SK-N-SH (cell line): ENCODE results near the gene MTUS2. TPM values are rescaled to one million over a fixed set of nuclear protein-coding genes. Genes with fewer than 3 reads are reported as not detected.

ENCODE experiments used
- CTCF ChIA-PET: fragments of 300-600, 350-600 bp; formaldehyde crosslinking; extraction: SDS; loops from one replicate; lab custom pipeline; 2021; lab: Yijun Ruan, JAX
- POLR2A ChIA-PET: fragments of 350-600 bp; sonication (Branson Sonifier 250); formaldehyde crosslinking; extraction: SDS; loops from one replicate; lab custom pipeline; 2020; ENCODE audit warnings: antibody characterized with exemption, inconsistent platforms; lab: Yijun Ruan, JAX
- DNase-seq: peaks from one replicate; pipeline ENCODE4 v3.0.0; 2012
- H2AFZ ChIP-seq: fragments of 200-600 bp; sonication (generic); 2 replicates; pipeline ENCODE4 v1.8.1; 2016; ENCODE audit warnings: antibody characterized with exemption, mild to moderate bottlenecking, low read depth
- H3F3A ChIP-seq: fragments of 200-600 bp; sonication (generic); replicated peaks from 2 replicates; pipeline ENCODE3; 2016; ENCODE audit warnings: antibody characterized with exemption, mild to moderate bottlenecking; ENCODE audit not compliant: insufficient read depth
- H3K27ac ChIP-seq, 2 experiments: fragments of 200-500 bp in 1 of 2; fragments of 200-600 bp in 1 of 2; sonication (Bioruptor generic) in 1 of 2; sonication (generic), shearing (Covaris generic) in 1 of 2; 2 replicates each; pipeline versions ENCODE4 v1.5.1 to v1.6.1; 2014 to 2016; ENCODE audit warnings: low read depth in 2 of 2, inconsistent platforms in 1 of 2, low read length in 1 of 2, mild to moderate bottlenecking in 1 of 2, mixed read lengths in 1 of 2
- H3K27me3 ChIP-seq: fragments of 200-600 bp; sonication (generic), shearing (Covaris generic); 2 replicates; pipeline ENCODE4 v1.6.1; 2016; ENCODE audit warnings: mixed run types; ENCODE audit not compliant: insufficient read depth
- H3K36me3 ChIP-seq, 2 experiments: fragments of 200-500 bp in 1 of 2; fragments of 200-600 bp in 1 of 2; sonication (Bioruptor generic) in 1 of 2; sonication (generic) in 1 of 2; replicated peaks in 1 of 2; 2 replicates each; pipeline versions ENCODE3 to v1.5.1; 2014 to 2016; ENCODE audit warnings: low read length in 1 of 2, mild to moderate bottlenecking in 1 of 2; ENCODE audit not compliant: insufficient read depth in 2 of 2, control insufficient read depth in 1 of 2
- H3K4me1 ChIP-seq, 2 experiments: fragments of 200-500 bp in 1 of 2; fragments of 200-600 bp in 1 of 2; sonication (Bioruptor generic) in 1 of 2; sonication (generic), shearing (Covaris generic) in 1 of 2; 2 replicates each; pipeline versions ENCODE4 v1.5.1 to v1.6.1; 2014 to 2016; ENCODE audit warnings: low read depth in 1 of 2, low read length in 1 of 2, mixed run types in 1 of 2; ENCODE audit not compliant: insufficient read depth in 2 of 2, control insufficient read depth in 1 of 2
- H3K4me2 ChIP-seq: fragments of 200-600 bp; sonication (generic), shearing (Covaris generic); 2 replicates; pipeline ENCODE4 v1.6.1; 2017; ENCODE audit warnings: mixed run types
- H3K4me3 ChIP-seq, 2 experiments: fragments of 200-500 bp in 1 of 2; fragments of 200-600 bp in 1 of 2; sonication (Bioruptor generic) in 1 of 2; sonication (generic), shearing (Covaris generic) in 1 of 2; 2 replicates each; pipeline versions ENCODE4 v1.5.1 to v1.8.1; 2014 to 2016; ENCODE audit warnings: low read depth in 2 of 2, inconsistent platforms in 1 of 2, low read length in 1 of 2, mild to moderate bottlenecking in 1 of 2, mixed read lengths in 1 of 2, moderate library complexity in 1 of 2
- H3K79me2 ChIP-seq: fragments of 200-600 bp; sonication (generic); 2 replicates; pipeline ENCODE4 v1.8.1; 2017; ENCODE audit warnings: mild to moderate bottlenecking; ENCODE audit not compliant: insufficient read depth
- H3K9ac ChIP-seq: fragments of 200-600 bp; sonication (generic); 2 replicates; pipeline ENCODE4 v1.6.1; 2017; ENCODE audit warnings: mixed run types
- H3K9me2 ChIP-seq: fragments of 200-600 bp; sonication (generic); 2 replicates; pipeline ENCODE4 v1.6.1; 2017; ENCODE audit warnings: mixed run types
- H3K9me3 ChIP-seq: fragments of 200-600 bp; sonication (generic); 2 replicates; pipeline ENCODE4 v1.6.1; 2017; ENCODE audit warnings: mixed run types, mild to moderate bottlenecking, moderate library complexity
- H4K20me1 ChIP-seq: fragments of 200-600 bp; sonication (generic); 2 replicates; pipeline ENCODE4 v1.6.1; 2017; ENCODE audit warnings: mild to moderate bottlenecking, mixed run types; ENCODE audit not compliant: insufficient read depth
- CHD2 ChIP-seq: fragments of 150-350 bp; IDR thresholded peaks from 2 replicates; pipeline ENCODE4 v1.6.1; 2018; ENCODE audit warnings: low read length; ENCODE audit not compliant: partially characterized antibody
- EP300 ChIP-seq, 2 experiments: IDR thresholded peaks; 2 replicates each; pipeline versions ENCODE4 v1.4.0 to v1.6.1; 2012; ENCODE audit warnings: borderline replicate concordance in 1 of 2, low read depth in 1 of 2, low read length in 1 of 2
- FOSL2 ChIP-seq: IDR thresholded peaks from 2 replicates; pipeline ENCODE4 v1.4.0; 2012; ENCODE audit warnings: low read depth, mild to moderate bottlenecking, moderate library complexity, borderline replicate concordance
- FOXJ3 ChIP-seq: sonication (generic); formaldehyde crosslinking; IDR thresholded peaks from 2 replicates; pipeline ENCODE4 v1.5.1; 2020; ENCODE audit warnings: mild to moderate bottlenecking, missing genetic modification reagents
- FOXM1 ChIP-seq: IDR thresholded peaks from 2 replicates; pipeline ENCODE4 v1.4.0; 2012; ENCODE audit warnings: low read depth, mild to moderate bottlenecking
- GABPA ChIP-seq: IDR thresholded peaks from 2 replicates; pipeline ENCODE4 v1.4.0; 2012; ENCODE audit warnings: low read depth, mild to moderate bottlenecking
- GATA2 ChIP-seq: sonication (generic); formaldehyde crosslinking; IDR thresholded peaks from 2 replicates; pipeline ENCODE4 v1.5.0; 2020; ENCODE audit warnings: mild to moderate bottlenecking, missing genetic modification reagents
- JUND ChIP-seq: IDR thresholded peaks from 2 replicates; pipeline ENCODE4 v1.4.0; 2012
- MEF2A ChIP-seq: IDR thresholded peaks from 2 replicates; pipeline ENCODE4 v1.4.0; 2012; ENCODE audit warnings: low read depth, borderline replicate concordance
- MXI1 ChIP-seq: IDR thresholded peaks from 2 replicates; pipeline ENCODE4 v1.6.1; 2012; ENCODE audit warnings: mild to moderate bottlenecking, low read depth, low read length, improper control_type of control experiment
- NFIC ChIP-seq: IDR thresholded peaks from 2 replicates; pipeline ENCODE4 v1.4.0; 2012; ENCODE audit warnings: borderline replicate concordance
- POLR2AphosphoS5 ChIP-seq: IDR thresholded peaks from 2 replicates; pipeline ENCODE4 v1.6.1; 2012; ENCODE audit warnings: low read depth, low read length
- RAD21 ChIP-seq: IDR thresholded peaks from 2 replicates; pipeline ENCODE4 v1.6.1; 2012; ENCODE audit warnings: mild to moderate bottlenecking, low read length
- RCOR1 ChIP-seq: fragments of 150-350 bp; IDR thresholded peaks from 2 replicates; pipeline ENCODE4 v1.6.1; 2017; ENCODE audit warnings: antibody characterized with exemption, low read length
- RXRA ChIP-seq: IDR thresholded peaks from 2 replicates; pipeline ENCODE4 v1.4.0; 2012; ENCODE audit warnings: low read depth, mild to moderate bottlenecking, borderline replicate concordance
- WGBS: methylation state at CpG from one replicate; pipeline ENCODE4 v1.1.6; 2017; ENCODE audit warnings: low lambda C conversion rate; 5-methylcytosine and 5-hydroxymethylcytosine counted together
- polyA plus RNA-seq, 3 experiments: library from polyadenylated mRNA; depleted of rRNA; stranded (reverse); fragments of >200 nt; gene quantifications; 2 replicates each; pipeline ENCODE4 v1.2.3, GENCODE V29; 2012
- TF ChIP-seq, protein P1 (sequence below): IDR thresholded peaks from 2 replicates; pipeline ENCODE4 v1.4.0; 2012; ENCODE audit warnings: low read depth, borderline replicate concordance
- TF ChIP-seq, protein P2 (sequence below): IDR thresholded peaks from 2 replicates; pipeline ENCODE4 v1.6.1; 2012; ENCODE audit warnings: mild to moderate bottlenecking, low read depth, low read length, moderate library complexity
- TF ChIP-seq, protein P3 (sequence below): IDR thresholded peaks from 2 replicates; pipeline ENCODE4; 2012

The MTUS2 gene
- polyA plus RNA-seq, 1 of the 3 experiments (the other 2 are of a cell fraction): 1.7 TPM

DNA sequence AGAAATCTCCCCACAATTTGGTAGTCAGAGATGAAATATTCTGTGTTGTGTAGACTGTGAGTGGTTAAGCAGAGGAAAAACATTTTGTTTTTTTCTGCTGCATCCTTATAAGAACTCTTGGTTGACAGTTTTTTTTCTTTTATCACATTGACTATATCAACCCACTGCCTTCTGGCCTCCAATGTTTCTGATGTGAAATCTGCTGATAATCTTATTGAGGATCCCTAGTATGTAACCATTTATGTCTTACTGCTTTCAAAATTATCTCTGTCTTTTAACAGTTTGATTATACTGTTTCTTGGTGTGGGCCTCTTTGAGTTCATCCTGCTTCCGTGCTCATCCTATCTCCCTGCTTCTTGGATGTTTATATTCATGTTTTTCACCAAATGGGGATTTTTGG is 316.9 kb downstream of the MTUS2 start:
- Histone ChIP-seq H3K79me2 (no peaks in the 10 kb centered on the region), H3K4me3 (no peak overlapping the region), H3K36me3 (no peaks in the 10 kb centered on the region), H3K9me2 (no peaks in the 10 kb centered on the region), H2AFZ (no peak overlapping the region), H3F3A (no peaks in the 10 kb centered on the region), H4K20me1 (no peaks in the 10 kb centered on the region), H3K27ac (no peak overlapping the region), H3K9me3 (no peaks in the 10 kb centered on the region), H3K9ac (no peak overlapping the region), H3K4me1 (no peaks in the 10 kb centered on the region), H3K4me2 (no peak overlapping the region), H3K27me3 (no peaks in the 10 kb centered on the region; the same call in 1 of the 2 replicates)
- 10% methylated on average over 1 of the region's 1 CpG for WGBS
- TF ChIP-seq FOSL2 (no peak), POLR2AphosphoS5 (no peak), FOXM1 (no peak), EP300 (IDR thresholded peaks at IDR 0.05; ENCODE audit: borderline replicate concordance in 1 of 2, low read depth in 1 of 2, low read length in 1 of 2) (no peak), RCOR1 (no peak), GATA2 (CRISPR knock-in tag) (no peak), NFIC (no peak), RXRA (no peak), JUND (no peak), RAD21 (no peak), FOXJ3 (CRISPR knock-in tag) (no peak), MEF2A (no peak), CHD2 (no peak), MXI1 (no peak), GABPA (no peak)
- TF ChIP-seq, protein P1, sequence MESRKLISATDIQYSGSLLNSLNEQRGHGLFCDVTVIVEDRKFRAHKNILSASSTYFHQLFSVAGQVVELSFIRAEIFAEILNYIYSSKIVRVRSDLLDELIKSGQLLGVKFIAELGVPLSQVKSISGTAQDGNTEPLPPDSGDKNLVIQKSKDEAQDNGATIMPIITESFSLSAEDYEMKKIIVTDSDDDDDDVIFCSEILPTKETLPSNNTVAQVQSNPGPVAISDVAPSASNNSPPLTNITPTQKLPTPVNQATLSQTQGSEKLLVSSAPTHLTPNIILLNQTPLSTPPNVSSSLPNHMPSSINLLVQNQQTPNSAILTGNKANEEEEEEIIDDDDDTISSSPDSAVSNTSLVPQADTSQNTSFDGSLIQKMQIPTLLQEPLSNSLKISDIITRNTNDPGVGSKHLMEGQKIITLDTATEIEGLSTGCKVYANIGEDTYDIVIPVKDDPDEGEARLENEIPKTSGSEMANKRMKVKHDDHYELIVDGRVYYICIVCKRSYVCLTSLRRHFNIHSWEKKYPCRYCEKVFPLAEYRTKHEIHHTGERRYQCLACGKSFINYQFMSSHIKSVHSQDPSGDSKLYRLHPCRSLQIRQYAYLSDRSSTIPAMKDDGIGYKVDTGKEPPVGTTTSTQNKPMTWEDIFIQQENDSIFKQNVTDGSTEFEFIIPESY: no peak
- TF ChIP-seq, protein P2, sequence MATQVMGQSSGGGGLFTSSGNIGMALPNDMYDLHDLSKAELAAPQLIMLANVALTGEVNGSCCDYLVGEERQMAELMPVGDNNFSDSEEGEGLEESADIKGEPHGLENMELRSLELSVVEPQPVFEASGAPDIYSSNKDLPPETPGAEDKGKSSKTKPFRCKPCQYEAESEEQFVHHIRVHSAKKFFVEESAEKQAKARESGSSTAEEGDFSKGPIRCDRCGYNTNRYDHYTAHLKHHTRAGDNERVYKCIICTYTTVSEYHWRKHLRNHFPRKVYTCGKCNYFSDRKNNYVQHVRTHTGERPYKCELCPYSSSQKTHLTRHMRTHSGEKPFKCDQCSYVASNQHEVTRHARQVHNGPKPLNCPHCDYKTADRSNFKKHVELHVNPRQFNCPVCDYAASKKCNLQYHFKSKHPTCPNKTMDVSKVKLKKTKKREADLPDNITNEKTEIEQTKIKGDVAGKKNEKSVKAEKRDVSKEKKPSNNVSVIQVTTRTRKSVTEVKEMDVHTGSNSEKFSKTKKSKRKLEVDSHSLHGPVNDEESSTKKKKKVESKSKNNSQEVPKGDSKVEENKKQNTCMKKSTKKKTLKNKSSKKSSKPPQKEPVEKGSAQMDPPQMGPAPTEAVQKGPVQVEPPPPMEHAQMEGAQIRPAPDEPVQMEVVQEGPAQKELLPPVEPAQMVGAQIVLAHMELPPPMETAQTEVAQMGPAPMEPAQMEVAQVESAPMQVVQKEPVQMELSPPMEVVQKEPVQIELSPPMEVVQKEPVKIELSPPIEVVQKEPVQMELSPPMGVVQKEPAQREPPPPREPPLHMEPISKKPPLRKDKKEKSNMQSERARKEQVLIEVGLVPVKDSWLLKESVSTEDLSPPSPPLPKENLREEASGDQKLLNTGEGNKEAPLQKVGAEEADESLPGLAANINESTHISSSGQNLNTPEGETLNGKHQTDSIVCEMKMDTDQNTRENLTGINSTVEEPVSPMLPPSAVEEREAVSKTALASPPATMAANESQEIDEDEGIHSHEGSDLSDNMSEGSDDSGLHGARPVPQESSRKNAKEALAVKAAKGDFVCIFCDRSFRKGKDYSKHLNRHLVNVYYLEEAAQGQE: no peak
- TF ChIP-seq, protein P3, sequence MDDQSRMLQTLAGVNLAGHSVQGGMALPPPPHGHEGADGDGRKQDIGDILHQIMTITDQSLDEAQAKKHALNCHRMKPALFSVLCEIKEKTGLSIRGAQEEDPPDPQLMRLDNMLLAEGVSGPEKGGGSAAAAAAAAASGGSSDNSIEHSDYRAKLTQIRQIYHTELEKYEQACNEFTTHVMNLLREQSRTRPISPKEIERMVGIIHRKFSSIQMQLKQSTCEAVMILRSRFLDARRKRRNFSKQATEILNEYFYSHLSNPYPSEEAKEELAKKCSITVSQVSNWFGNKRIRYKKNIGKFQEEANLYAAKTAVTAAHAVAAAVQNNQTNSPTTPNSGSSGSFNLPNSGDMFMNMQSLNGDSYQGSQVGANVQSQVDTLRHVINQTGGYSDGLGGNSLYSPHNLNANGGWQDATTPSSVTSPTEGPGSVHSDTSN: no peak
- CTCF ChIA-PET: no interaction called here
- DNase-seq: no peak
- POLR2A ChIA-PET: no interaction called here
